HG03457 (cell line): ENCODE data around the gene COQ10A.
A peak's percentile ranks its signal among the peaks of the same experiment; 100 is the strongest.

Source experiments
- ATAC-seq: cut with Tn5 transposase; IDR thresholded peaks from one replicate; pipeline ENCODE4 v1.9.1; 2021; ENCODE audit warnings: moderate number of reproducible peaks; ENCODE audit not compliant: unreplicated experiment

The COQ10A gene

GRCh38 chr12:56266693-56267442 lies at the start of gene COQ10A:
Gene COQ10A, plus strand, starts transcription at chr12:56266942. Its CDS starts 177 bp downstream, at chr12:56267119.
- ATAC-seq: peak; percentile 66

GRCh38 chr12:56219840-56220239 lies 46.9 kb upstream of the COQ10A start:
- no peak for ATAC-seq

GRCh38 chr12:56220611-56221231 lies 46.0 kb upstream of the COQ10A start:
- no peak for ATAC-seq

GRCh38 chr12:56221232-56221756 lies 45.4 kb upstream of the COQ10A start:
- ATAC-seq: peak; percentile 18

- peak; percentile 73 for ATAC-seq
These were observed 44.8 kb upstream of the COQ10A start, which contains the start of gene RNF41 for GRCh38 chr12:56221757-56222530. Gene RNF41, minus strand, starts transcription at chr12:56221922. Its CDS starts 7,875 bp downstream, at chr12:56214047.

- ATAC-seq: no peak
These were observed 44.2 kb upstream of the COQ10A start for GRCh38 chr12:56222531-56222895.

- no peak for ATAC-seq
These were observed 43.1 kb upstream of the COQ10A start for GRCh38 chr12:56223571-56224101.

GRCh38 chr12:56224102-56224701 lies 42.5 kb upstream of the COQ10A start, which contains the start of gene NABP2:
Gene NABP2, plus strand, starts transcription at chr12:56224342. Its CDS starts 515 bp downstream, at chr12:56224857.
- ATAC-seq: peak; percentile 58

- ATAC-seq: no peak
These were observed 41.8 kb upstream of the COQ10A start for GRCh38 chr12:56224954-56225353.

- ATAC-seq: no peak
These were observed 37.7 kb upstream of the COQ10A start for GRCh38 chr12:56229082-56229481.

GRCh38 chr12:56229916-56230431 lies 36.8 kb upstream of the COQ10A start, which contains the start of gene SLC39A5:
Gene SLC39A5, plus strand, starts transcription at chr12:56230051. Its CDS starts 1,224 bp downstream, at chr12:56231275.
- ATAC-seq: no peak

GRCh38 chr12:56230432-56231183 lies 36.1 kb upstream of the COQ10A start:
- no peak for ATAC-seq

GRCh38 chr12:56231184-56231582 lies 35.6 kb upstream of the COQ10A start:
- ATAC-seq: no peak

GRCh38 chr12:56234746-56235436 lies 31.9 kb upstream of the COQ10A start:
- no peak for ATAC-seq

GRCh38 chr12:56236091-56236490 lies 30.7 kb upstream of the COQ10A start:
- ATAC-seq: no peak

GRCh38 chr12:56236985-56237384 lies 29.8 kb upstream of the COQ10A start:
- no peak for ATAC-seq

GRCh38 chr12:56237552-56237951 lies 29.2 kb upstream of the COQ10A start:
- no peak for ATAC-seq

- ATAC-seq: no peak
These were observed 25.1 kb upstream of the COQ10A start for GRCh38 chr12:56241424-56242303.
